Fibroblast of lung (primary cell): Measurements from ENCODE around the gene AVPI1. TPM values are rescaled to one million over a fixed set of nuclear protein-coding genes. Genes with fewer than 3 reads are reported as not detected.
A peak's percentile ranks its signal among the peaks of the same experiment; 100 is the strongest.

ENCODE experiments used
- DNase-seq, 2 donors: peaks; one replicate each; pipeline versions ENCODE4 v3.0.0 to v3.0.0-alpha.2; 2010; ENCODE audit warnings: low read depth in 2 of 2
- H2AFZ ChIP-seq: 2 replicates; pipeline ENCODE4 v1.5.1; 2012; ENCODE audit warnings: low read length, control low read depth, inconsistent platforms
- H3K27ac ChIP-seq: 2 replicates; pipeline ENCODE4 v1.5.1; 2011; ENCODE audit warnings: low read length, control low read depth; ENCODE audit not compliant: insufficient read depth
- H3K27me3 ChIP-seq: 2 replicates; pipeline ENCODE4 v1.5.1; 2011; ENCODE audit warnings: mild to moderate bottlenecking, low read length; ENCODE audit not compliant: control insufficient read depth, insufficient read depth
- H3K36me3 ChIP-seq: 2 replicates; pipeline ENCODE4 v1.5.1; 2011; ENCODE audit warnings: low read length; ENCODE audit not compliant: control insufficient read depth, insufficient read depth
- H3K4me1 ChIP-seq: 2 replicates; pipeline ENCODE4 v1.5.1; 2011; ENCODE audit warnings: low read length; ENCODE audit not compliant: control insufficient read depth, insufficient read depth; ENCODE audit errors: extremely low read depth
- H3K4me2 ChIP-seq: 2 replicates; pipeline ENCODE4 v1.5.1; 2011; ENCODE audit warnings: low read length, control low read depth; ENCODE audit not compliant: insufficient read depth; ENCODE audit errors: extremely low read depth
- H3K4me3 ChIP-seq, 4 experiments: fragments of 200-600 bp in 1 of 4; sonication (generic) in 1 of 4; replicated peaks in 1 of 4; 2 replicates each; pipeline ENCODE4 v1.5.1; 2011 to 2016; ENCODE audit warnings: low read length in 4 of 4, low read depth in 3 of 4, mild to moderate bottlenecking in 3 of 4, control low read depth in 2 of 4, inconsistent platforms in 1 of 4, mixed read lengths in 1 of 4; ENCODE audit not compliant: insufficient read depth in 1 of 4; ENCODE audit errors: control extremely low read depth in 1 of 4
- H3K79me2 ChIP-seq: 2 replicates; pipeline ENCODE4 v1.5.1; 2012; ENCODE audit warnings: mild to moderate bottlenecking, low read length, inconsistent platforms; ENCODE audit not compliant: control insufficient read depth, insufficient read depth
- H3K9ac ChIP-seq: 2 replicates; pipeline ENCODE4 v1.5.1; 2011; ENCODE audit warnings: mild to moderate bottlenecking, low read length, control low read depth; ENCODE audit not compliant: insufficient read depth
- H3K9me3 ChIP-seq: 2 replicates; pipeline ENCODE4 v1.5.1; 2012; ENCODE audit warnings: low read depth, low read length; ENCODE audit not compliant: control insufficient read depth, insufficient read depth
- H4K20me1 ChIP-seq: 2 replicates; pipeline ENCODE4 v1.5.1; 2011; ENCODE audit warnings: low read length; ENCODE audit not compliant: control insufficient read depth, insufficient read depth; ENCODE audit errors: extremely low read depth
- EZH2 ChIP-seq: IDR thresholded peaks from 2 replicates; pipeline ENCODE4 v1.5.1; 2012; ENCODE audit warnings: low read length, control low read depth, mild to moderate bottlenecking; ENCODE audit errors: missing control alignments
- polyA plus RNA-seq, 2 donors: library from polyadenylated mRNA; depleted of rRNA in 1 of 2; stranded (reverse) in 1 of 2; unstranded in 1 of 2; fragments of >200 nt; gene quantifications; 2 replicates each; pipeline ENCODE4 v1.2.1, GENCODE V29; 2011 to 2012; ENCODE audit warnings: missing spikeins in 1 of 2
- total RNA-seq: library from RNA; depleted of rRNA; stranded (reverse); fragments of >200 nt; gene quantifications from 2 replicates; pipeline ENCODE4 v1.2.1, GENCODE V29; 2014
- TF ChIP-seq, protein P1 (sequence below), 2 donors: IDR thresholded peaks in 1 of 2; conservative IDR thresholded peaks in 1 of 2; 1 replicate in 1 of 2; 2 replicates in 1 of 2; pipeline ENCODE4 v1.5.1; 2011 to 2012; ENCODE audit warnings: low read length in 2 of 2, control low read depth in 1 of 2, inconsistent platforms in 1 of 2, low read depth in 1 of 2, mild to moderate bottlenecking in 1 of 2

AVPI1 gene
- total and polyA plus RNA-seq, 2 donors (not counting 1 experiment from before 2014, with no cell fraction given), result 14.3 to 77.5 TPM

DNA sequence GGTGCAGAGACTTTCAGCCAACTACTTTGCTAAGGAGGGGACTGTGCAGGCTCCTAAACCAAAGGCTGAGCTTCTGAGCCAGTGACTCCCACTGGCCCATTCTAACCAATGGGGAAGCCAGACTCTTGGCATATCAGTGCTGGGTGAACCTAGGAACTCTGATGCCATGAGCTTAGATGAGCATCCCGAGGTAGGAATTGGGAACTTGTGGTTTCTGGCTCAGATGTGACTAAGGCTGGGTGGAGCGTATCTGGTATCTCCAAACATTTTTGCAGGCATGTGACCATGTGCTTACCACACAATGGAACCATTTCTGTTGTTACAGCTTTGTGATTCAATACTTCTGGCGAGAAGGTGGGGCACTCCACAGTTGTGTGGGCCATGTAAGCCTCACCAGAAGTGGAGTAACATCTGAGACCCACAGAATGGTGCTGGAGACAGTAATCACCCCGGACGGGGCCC, 2.5 kb upstream of the AVPI1 start:
- Histone ChIP-seq H3K36me3 (no peaks in the 10 kb centered on the region), H3K27ac (peak overlapping the region; percentile 93), H3K9me3 (no peaks in the 10 kb centered on the region), H3K9ac (no peak overlapping the region), H4K20me1 (no peaks in the 10 kb centered on the region), H3K27me3 (no peaks in the 10 kb centered on the region), H3K79me2 (peaks cover 20% of the 10 kb centered on the region), H3K4me3 (no peak overlapping the region), H2AFZ (peak overlapping the region; percentile 21), H3K4me2 (no peak overlapping the region), H3K4me1 (peaks cover 17% of the 10 kb centered on the region)
- peak; percentile 96 to 98 for DNase-seq
- no peak for TF ChIP-seq EZH2
- TF ChIP-seq, protein P1, sequence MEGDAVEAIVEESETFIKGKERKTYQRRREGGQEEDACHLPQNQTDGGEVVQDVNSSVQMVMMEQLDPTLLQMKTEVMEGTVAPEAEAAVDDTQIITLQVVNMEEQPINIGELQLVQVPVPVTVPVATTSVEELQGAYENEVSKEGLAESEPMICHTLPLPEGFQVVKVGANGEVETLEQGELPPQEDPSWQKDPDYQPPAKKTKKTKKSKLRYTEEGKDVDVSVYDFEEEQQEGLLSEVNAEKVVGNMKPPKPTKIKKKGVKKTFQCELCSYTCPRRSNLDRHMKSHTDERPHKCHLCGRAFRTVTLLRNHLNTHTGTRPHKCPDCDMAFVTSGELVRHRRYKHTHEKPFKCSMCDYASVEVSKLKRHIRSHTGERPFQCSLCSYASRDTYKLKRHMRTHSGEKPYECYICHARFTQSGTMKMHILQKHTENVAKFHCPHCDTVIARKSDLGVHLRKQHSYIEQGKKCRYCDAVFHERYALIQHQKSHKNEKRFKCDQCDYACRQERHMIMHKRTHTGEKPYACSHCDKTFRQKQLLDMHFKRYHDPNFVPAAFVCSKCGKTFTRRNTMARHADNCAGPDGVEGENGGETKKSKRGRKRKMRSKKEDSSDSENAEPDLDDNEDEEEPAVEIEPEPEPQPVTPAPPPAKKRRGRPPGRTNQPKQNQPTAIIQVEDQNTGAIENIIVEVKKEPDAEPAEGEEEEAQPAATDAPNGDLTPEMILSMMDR (conservative IDR thresholded peaks at IDR 0.05 in 1 of 2, IDR thresholded peaks at IDR 0.05 in 1 of 2; ENCODE audit: low read depth in 1 of 2, low read length in 2 of 2), result no peak

DNA sequence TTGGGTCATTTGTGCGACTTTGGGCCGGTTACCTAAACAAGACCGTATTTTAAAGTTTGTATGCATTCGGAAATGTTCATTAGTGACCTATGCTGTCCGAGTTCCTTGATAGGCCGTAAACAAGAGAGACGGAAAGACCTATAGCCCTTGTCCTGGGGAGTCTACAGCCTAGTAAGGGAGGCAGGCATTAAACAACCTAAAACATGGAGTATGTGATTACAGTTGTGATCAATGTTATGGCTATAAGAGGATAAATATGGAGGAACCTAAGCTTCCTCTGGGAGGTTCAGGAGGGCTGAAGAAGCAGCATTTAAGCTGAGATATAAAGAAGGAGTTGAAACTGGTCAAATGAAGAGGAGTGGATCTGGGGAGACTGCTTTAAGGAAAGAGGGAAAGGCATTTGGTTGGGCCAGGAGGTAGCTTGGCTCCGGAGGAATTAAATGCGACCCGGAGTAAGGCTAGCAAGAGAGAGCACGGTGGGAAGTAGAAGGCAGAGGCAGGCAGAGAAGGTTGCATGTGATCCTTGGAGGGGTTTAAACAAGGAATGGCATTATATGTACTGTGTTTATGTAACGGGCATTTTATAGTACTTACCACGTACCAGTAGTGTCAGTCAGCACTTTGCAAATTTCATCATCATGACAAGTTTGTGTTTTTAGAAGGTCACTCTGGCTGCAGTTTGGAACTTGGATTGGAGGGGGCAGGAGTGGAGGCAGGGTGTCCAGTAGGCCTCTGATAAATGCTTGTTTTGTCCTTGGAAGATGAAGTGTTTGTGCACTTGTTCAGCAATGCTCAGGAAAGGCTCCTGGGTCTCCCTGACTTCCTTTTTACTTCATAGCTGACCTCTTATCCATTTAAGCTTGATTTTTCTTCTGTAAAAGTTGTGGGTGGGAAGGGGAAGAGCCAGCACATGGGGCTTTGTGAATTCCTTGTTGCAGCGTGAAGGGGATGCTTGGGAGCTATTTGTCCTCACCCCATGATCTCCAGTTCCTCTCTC, 1.0 kb upstream of the AVPI1 start:
- peak; percentile 67 to 97 for DNase-seq
- H3K4me3 ChIP-seq, result peak overlapping the region in 1 of 4 experiments; percentile 18

More for the DNA sequence above, 1.0 kb upstream of the AVPI1 start:
- H2AFZ ChIP-seq, result no peak overlapping the region
- TF ChIP-seq EZH2, result no peak
- TF ChIP-seq, protein P1 (conservative IDR thresholded peaks at IDR 0.05 in 1 of 2, IDR thresholded peaks at IDR 0.05 in 1 of 2; ENCODE audit: low read depth in 1 of 2, low read length in 2 of 2), result no peak
- H4K20me1 ChIP-seq, result no peaks in the 10 kb centered on the region
- peak overlapping the region; percentile 54 for H3K9ac ChIP-seq
- H3K27me3 ChIP-seq, result no peaks in the 10 kb centered on the region
- peak overlapping the region; percentile 76 for H3K4me2 ChIP-seq
- no peaks in the 10 kb centered on the region for H3K9me3 ChIP-seq
- H3K79me2 ChIP-seq, result peaks cover 29% of the 10 kb centered on the region
- no peaks in the 10 kb centered on the region for H3K36me3 ChIP-seq
- H3K4me1 ChIP-seq, result peaks cover 25% of the 10 kb centered on the region
- H3K27ac ChIP-seq, result peak overlapping the region; percentile 93
